WERI-Rb-1 (cell line): Measurements from ENCODE around the gene REC114.
"Not testable (repeated sequence)": the region's sequence is repeated elsewhere in the genome, so short reads cannot be mapped to it uniquely, and the experiment has no call there.

Source experiments
- DNase-seq: peaks from one replicate; pipeline ENCODE4 v3.0.0-alpha.2; 2020
- H3K27ac ChIP-seq: fragments of 250-450 bp; sonication (Bioruptor Pico); 2 replicates; pipeline ENCODE4 v1.5.1; 2020; ENCODE audit warnings: mild to moderate bottlenecking, moderate library complexity
- H3K27me3 ChIP-seq: fragments of 250-450 bp; sonication (Bioruptor Pico); 2 replicates; pipeline ENCODE4 v1.5.1; 2021; ENCODE audit warnings: mild to moderate bottlenecking, low read depth, moderate library complexity; ENCODE audit not compliant: insufficient read depth, severe bottlenecking
- H3K36me3 ChIP-seq: fragments of 250-450 bp; sonication (Bioruptor Pico); 2 replicates; pipeline ENCODE4 v1.5.1; 2020; ENCODE audit warnings: mild to moderate bottlenecking, moderate library complexity
- H3K4me3 ChIP-seq: 2 replicates; pipeline ENCODE4 v1.5.1; 2011; ENCODE audit warnings: low read depth, mild to moderate bottlenecking, control low read depth, low read length
- H3K9me3 ChIP-seq: fragments of 250-450 bp; sonication (Bioruptor Pico); 2 replicates; pipeline ENCODE4 v1.5.1; 2021; ENCODE audit warnings: mild to moderate bottlenecking, moderate library complexity; ENCODE audit not compliant: severe bottlenecking
- CTCF ChIP-seq: IDR thresholded peaks from 2 replicates; pipeline ENCODE4 v1.5.1; 2011; ENCODE audit warnings: low read depth, mild to moderate bottlenecking, control low read depth, inconsistent platforms, low read length

REC114 gene

DNA sequence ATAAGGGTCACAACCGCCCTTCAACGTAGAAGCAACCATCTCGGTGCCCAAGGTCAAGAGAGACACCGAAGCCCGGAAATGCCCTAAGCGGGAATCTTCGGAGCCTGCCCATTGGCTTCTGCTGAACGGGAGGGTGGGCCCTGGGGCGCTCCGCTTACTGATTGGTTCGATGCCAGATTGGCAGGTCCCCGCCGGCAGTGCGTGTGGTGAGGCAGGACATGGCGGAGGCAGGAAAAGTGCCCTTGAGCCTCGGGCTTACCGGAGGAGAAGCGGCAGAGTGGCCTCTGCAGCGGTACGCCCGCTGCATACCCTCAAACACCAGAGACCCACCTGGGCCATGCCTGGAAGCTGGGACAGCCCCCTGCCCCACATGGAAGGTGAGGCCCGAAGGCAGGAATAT is at the start of gene REC114:
Gene REC114 (plus strand): TSS at position 197 of the 400 bp plus-strand sequence. CDS start 22 bp downstream, at position 219.
- TF ChIP-seq CTCF: no peak
- Histone ChIP-seq H3K27me3 (no peaks in the 10 kb centered on the region), H3K9me3 (peaks cover 14% of the 10 kb centered on the region), H3K36me3 (no peaks in the 10 kb centered on the region), H3K4me3 (no peak within 1 kb of the TSS), H3K27ac (peak within 1 kb of the TSS; percentile 63)
- no peak for DNase-seq

DNA sequence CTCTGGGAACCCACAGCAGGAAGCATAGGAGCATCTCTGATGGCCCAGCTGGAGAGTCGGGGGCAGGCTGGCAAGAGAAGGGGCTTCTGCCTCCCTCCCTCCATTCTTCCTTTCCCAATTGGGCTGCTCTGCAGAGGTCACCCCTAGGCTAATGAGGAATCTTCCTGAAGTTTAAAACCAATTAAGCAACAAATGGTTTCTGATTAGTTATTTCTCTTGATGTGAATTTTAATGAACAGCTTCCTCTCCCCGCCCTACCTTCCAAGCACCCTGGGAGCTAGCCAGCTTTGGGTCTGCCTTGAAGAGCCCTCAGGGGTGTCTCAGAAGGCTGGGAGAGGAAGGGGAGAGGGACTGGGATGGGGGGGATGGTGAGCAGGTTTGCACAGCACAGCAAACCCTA is 49.6 kb upstream of the REC114 start:
- no peak for TF ChIP-seq CTCF
- Histone ChIP-seq H3K9me3 (no peaks in the 10 kb centered on the region), H3K36me3 (no peaks in the 10 kb centered on the region), H3K27me3 (no peaks in the 10 kb centered on the region), H3K4me3 (no peak overlapping the region), H3K27ac (no peak overlapping the region)
- DNase-seq: no peak

- no peak for DNase-seq
- H3K27me3 ChIP-seq: no peaks in the 10 kb centered on the region
- no peaks in the 10 kb centered on the region for H3K9me3 ChIP-seq
- H3K36me3 ChIP-seq: no peaks in the 10 kb centered on the region
- H3K27ac ChIP-seq: no peak overlapping the region
- H3K4me3 ChIP-seq: no peak overlapping the region
- no peak for TF ChIP-seq CTCF
Measured at GRCh38 chr15:73394782-73395181, 48.2 kb upstream of the REC114 start.

- no peak overlapping the region for H3K4me3 ChIP-seq
- no peak overlapping the region for H3K27ac ChIP-seq
- no peak for DNase-seq
Measured at GRCh38 chr15:73395671-73396070, 47.3 kb upstream of the REC114 start.

GRCh38 chr15:73397461-73397860 is 45.5 kb upstream of the REC114 start:
- no peak for TF ChIP-seq CTCF
- no peak overlapping the region for H3K4me3 ChIP-seq
- H3K9me3 ChIP-seq: no peaks in the 10 kb centered on the region
- H3K36me3 ChIP-seq: no peaks in the 10 kb centered on the region
- no peaks in the 10 kb centered on the region for H3K27me3 ChIP-seq
- H3K27ac ChIP-seq: peak overlapping the region; percentile 30; the same call in 1 of the 2 replicates
- peak; percentile 36 for DNase-seq

More at GRCh38 chr15:73395671-73396070, 47.3 kb upstream of the REC114 start:
- no peaks in the 10 kb centered on the region for H3K27me3 ChIP-seq
- no peak for TF ChIP-seq CTCF
- H3K9me3 ChIP-seq: no peaks in the 10 kb centered on the region
- no peaks in the 10 kb centered on the region for H3K36me3 ChIP-seq

GRCh38 chr15:73398861-73399260 is 44.1 kb upstream of the REC114 start:
- no peaks in the 10 kb centered on the region for H3K9me3 ChIP-seq
- no peaks in the 10 kb centered on the region for H3K36me3 ChIP-seq
- no peak for DNase-seq
- H3K27ac ChIP-seq: no peak overlapping the region
- TF ChIP-seq CTCF: no peak
- H3K4me3 ChIP-seq: no peak overlapping the region
- H3K27me3 ChIP-seq: no peaks in the 10 kb centered on the region

DNA sequence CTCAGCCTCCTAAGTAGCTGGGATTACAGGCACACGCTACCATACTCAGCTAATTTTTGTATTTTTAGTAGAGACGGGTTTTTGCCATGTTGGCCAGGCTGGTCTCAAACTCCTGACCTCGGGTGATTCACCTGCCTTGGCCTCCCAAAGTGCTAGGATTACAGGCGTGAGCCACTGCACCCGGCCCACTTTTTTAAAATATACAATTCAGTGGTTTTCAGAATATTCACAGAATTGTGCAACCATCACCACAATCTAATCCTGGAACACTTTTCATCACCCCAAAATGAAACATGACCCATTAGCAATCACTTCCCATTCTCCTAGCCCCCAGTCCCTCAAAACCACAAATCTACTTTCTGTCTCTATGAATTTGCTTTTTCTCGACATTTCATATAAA is 42.7 kb upstream of the REC114 start:
- not testable (repeated sequence) for H3K4me3 ChIP-seq, DNase-seq, H3K27ac ChIP-seq, H3K36me3 ChIP-seq, H3K27me3 ChIP-seq, H3K9me3 ChIP-seq
